Measurements from ENCODE around the gene RPRML.
"Not testable (repeated sequence)": the region's sequence is repeated elsewhere in the genome, so short reads cannot be mapped to it uniquely, and the experiment has no call there.

RPRML gene

DNA sequence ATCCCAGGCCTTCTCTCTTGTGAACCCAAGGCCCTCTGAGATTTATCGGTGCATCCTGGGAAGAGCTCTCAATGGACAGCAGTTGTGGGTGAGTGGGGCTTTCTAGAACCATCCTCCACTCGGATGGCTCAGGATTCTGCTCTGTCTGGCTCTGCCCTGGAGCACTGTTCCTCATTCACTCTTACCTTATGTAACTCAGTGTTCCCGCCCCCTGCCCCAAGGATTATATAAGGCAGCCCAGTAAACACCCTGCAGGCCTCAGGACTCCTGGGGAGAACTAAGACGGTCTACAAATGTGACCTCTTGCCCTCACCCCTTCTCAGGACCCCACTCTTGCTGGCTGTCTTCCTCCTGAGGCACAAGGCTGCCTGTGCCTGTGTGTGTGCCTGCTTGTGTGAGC, 3.8 kb downstream of the RPRML start:
- DNase-seq = no peak

DNA sequence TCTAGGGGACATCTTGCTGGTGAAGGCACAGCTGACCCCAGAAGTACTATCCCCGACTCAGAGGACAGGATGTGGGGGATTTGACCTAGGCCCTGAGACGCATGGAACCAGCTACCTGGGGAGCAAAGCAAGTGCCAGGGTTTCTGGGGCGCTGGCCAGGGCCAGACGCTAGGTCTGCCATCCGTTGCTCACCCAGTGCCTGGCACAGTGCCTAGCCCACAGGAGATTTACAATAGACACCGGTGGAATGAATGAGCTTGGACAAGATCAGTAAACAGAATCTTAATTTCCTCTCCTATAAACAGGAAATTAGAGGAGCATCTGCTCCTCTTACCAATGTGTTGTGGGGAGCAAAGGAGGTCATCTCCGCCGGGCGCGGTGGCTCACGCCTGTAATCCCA, 5.0 kb downstream of the RPRML start:
- no peak for DNase-seq

DNA sequence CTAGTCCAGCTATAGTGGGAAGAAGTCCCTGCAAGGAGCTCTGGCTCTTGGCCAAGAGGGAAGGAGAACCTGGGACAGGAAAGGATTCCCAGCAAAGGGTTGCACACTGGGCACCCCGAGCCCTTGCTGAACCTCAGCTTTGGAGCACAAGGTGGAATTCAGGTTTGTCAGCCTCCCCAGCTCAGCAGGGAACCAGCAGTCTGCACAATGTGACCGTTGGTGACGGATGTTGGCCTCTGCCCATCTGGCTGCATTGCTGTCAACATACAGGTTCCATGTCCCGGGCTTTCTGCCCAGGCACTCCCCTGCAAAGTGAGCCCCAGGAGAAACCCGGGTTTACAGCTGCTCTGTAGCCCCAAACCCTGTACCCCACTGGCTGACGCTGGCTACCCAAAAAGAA, 6.7 kb downstream of the RPRML start:
- no peak for DNase-seq

DNA sequence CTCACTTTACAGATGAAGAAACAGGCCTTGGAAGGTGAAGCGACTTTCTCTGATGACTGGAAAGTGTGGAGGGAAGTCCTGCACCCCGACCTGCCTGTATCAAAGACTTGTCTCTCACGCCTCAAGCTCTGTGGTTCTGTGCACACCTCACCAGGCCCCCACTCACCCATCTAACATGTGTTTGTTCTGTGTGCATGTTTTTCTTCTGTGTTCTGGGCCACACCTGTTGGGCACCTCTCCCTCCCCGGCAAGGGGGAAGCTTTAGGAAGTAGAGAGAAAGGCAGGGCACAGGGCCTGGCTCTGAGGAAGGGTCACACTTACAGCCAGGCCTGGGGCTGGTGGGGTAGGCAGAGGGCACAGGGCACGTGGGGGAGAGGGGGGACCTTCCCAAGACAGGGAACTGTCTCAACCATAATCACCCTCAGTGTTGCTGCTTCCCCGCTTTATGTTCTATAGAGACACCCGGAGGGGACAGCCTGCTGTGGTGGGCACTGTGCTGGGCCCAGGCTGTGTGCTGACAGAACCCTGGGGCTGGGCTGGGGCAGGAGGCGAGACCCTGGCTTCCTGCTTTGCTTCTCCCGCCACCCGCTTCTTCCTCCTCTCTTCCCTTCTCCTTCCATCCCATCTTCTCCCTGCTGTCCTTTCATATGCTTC, 7.3 kb downstream of the RPRML start:
- no peak for DNase-seq

DNA sequence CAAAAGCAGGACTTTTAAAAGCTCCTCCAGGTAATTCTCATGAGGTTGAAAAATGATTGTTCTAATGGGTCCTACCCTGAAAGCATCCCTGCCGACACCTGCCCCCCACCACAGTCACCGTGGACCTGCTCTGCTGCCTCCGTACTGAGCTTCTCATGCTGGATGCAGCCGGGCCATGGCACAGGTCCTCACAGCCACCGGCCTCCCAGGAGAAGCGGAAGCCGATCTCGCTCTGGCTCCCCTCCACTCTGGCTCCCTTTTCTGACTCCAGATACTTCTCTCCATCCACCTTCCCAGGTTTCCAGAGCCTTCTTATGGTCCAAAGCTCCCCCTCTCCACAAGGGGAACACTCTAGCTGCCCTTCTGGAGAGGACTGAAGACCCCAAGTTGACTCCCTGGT, 10.2 kb downstream of the RPRML start:
- no peak for DNase-seq

DNA sequence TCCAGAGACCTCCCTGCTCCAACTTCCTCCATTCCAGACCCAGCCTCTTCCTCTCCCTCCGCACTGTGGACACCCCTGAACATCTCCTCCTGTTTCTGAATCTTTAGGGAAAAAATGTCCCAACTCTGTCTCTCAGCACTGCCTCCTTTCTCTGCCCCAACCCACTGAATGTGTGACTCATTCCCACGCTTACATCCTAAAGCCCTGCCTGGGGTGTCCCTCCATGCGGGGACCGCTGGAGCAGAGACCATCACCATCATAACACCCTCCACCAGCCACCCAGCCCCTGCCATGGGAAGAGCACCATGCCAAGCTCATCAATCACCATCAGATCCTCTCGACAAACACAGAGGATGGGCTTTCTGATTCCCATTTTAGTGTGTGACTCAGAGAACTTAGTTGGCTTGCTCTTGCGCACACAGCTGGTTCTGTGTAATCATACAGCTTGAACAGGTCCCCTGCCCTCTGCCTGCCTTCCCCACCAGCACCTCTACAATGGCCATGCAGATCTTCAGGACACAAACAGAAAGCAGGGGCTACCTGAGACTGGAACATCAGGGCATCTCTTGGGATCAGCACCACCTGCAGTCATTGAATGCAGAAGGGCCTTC, 10.7 kb downstream of the RPRML start:
- DNase-seq = no peak

DNA sequence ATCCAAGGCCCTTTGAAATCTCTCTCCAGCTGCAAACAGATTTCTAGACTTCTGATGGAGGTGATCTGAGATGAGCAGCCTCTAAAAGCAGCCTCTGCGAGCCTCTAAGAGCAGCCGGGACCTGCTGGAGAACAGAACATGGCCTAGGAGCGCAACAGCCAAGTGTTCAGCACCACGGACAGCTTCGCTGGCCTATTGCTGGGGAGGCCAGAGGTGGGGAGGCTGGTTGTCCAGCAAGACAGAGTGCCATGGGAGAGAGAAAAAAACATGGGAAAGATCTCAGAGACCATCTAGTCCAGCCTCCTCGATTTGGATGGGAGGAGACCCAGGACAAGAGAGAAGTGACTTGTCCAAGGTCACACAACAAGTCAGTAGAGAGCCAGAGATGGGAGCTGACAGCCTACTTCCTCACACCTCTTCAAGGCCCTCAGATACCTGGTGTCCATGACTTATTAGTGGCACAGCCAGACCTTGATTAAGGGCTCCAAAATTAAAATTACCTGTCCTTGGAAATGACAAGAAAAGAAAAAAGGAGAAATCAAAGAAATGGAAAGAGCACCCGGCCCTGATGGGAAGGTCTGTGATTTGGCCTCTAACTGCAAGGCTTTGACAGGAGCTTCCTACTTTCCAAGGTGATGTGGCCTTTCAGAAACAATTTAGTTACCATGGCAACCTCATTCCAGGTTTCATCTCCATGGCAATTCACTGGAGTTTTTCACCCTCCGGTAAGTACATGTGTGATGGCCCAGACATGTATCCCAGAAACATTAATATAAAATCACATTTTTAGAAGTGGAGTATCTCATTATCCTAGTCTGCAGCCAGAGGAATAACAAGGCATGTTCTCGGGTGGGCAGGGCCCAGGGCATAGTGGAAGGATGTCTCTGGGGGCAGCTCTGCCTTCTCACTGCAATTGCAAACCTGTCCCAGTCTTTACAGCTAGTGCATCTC, 14.5 kb downstream of the RPRML start:
- no peak for DNase-seq

DNA sequence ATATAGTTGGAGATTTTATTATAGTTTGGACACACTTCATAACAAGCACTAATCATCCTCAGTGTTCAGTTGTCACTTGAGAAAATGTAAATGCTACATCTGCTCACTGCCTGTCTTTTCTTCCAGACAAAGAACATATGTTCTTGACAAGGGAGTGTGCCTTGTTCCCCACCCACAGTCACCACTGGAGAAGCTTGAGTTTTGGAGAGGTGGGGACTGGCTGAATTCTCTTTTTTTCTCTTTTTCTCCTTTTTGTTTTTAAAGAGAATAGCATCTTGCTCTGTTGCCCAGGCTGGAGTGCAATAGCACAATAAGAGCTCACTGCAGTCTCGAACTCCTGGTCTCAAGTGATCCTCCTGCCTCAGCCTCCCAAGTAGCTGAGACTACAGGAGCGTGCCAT, 15.5 kb downstream of the RPRML start:
- no peak for DNase-seq

DNA sequence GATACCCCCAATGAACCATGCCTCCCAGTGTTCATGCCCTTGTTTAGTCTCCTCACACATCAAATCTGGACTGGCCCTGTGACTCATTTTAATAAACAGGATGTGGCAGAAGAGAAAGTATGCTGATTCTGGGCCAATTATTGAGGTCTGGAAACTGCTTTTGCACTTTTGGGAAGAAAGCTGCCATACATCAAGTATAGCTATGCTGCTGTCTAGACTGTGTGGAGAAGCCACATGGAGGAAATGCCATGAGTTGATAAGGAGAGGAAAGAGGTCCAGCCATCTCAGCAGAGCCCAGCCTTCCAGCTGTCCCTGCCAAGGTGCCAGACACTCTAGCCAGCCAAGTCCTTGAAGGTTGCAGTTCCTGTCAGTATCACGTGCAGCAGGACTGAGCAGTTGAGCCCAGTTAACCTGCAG, 16.7 kb downstream of the RPRML start:
- DNase-seq = no peak

DNA sequence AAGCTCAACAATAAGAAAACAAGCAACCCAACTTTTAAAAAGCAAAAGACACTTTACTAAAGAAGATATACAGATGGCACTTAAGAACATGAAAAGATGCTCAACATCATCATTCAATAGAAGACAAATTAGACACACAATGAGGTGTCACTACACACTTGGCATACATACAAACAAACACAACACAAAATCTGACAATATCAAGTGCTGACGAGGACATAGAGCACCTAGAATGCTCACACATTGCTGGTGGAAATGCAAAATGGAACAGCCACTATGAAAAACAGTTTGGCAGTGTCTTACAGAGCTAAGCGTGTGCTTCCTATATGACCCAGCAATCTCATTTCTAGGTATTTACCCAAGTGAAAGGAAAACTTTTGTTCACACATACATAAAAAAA, 18.9 kb downstream of the RPRML start:
- DNase-seq = no peak

DNA sequence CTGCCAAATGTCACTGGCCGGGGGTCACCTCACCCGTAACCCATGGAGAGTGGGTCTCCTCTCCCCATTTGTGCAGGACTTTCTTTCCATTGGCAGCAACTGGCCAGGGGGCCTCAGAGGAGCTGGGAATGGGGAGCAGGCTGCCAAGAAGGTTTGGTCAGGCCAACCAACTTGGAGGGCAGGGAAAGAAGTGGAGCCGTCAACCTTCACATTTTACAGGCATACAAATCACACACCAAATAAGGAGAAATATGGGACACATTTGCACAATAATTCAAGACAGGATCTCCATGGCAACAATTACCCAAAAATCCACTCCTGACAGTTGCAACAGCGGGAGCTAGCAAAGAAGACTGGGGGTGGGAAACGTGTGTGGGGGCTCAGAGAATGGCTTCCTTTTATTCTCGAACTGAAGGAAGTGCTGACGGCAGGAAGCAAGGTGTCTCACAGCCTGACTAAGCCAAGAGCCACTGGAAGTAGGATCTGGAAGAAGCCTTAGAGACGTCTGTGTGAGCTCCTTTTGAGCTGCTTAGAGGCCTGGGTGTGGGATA, 20.9 kb downstream of the RPRML start:
- no peak for DNase-seq

DNA sequence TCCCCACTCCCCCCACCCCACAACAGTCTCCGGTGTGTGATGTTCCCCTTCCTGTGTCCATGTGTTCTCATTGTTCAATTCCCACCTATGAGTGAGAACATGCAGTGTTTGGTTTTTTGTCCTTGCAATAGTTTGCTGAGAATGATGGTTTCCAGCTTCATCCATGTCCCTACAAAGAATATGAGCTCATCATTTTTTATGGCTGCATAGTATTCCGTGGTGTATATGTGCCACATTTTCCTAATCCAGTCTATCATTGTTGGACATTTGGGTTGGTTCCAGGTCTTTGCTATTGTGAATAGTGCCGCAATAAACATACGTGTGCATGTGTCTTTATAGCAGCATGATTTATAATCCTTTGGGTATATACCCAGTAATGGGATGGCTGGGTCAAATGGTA, 25.9 kb downstream of the RPRML start:
- DNase-seq = not testable (repeated sequence)

DNA sequence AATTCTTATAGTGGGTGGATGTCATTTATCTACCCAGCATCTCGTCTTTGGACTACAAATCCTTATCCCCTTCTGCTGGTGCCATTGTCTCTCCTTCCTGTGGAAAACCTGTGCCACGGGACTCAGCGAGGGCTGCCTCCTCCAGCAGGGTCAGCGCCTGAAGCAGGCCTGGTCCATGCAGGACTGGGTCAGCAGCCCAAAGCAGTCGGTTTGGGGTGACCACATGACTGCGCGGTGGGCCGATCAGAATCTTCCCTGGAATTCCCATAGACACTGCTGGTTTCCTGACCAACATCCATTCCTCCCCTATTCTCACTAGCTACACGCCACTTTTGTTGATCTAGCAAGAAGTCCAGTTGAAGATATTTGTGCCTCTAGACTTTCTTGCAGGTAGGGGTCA, 26.9 kb downstream of the RPRML start:
- DNase-seq = no peak

DNA sequence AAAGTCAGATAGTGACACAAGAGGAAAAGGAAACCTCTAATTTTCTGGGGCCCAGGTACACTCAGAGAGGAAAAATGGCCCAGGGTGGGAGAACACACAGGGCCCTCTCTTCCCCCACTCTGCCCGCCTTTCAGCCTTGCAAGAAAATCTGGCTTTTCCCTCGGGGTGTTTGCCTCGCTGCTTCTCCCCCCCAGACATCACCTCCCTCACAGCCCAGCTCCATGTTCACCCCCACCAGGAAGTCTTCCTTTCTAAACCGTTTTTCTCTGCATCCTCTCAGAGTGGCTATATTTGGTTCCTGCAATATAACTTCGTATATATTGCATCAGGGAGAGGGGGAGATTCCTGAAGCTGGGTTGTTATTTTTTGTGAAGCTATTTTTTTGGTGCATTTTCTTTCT, 27.3 kb downstream of the RPRML start:
- no peak for DNase-seq

DNA sequence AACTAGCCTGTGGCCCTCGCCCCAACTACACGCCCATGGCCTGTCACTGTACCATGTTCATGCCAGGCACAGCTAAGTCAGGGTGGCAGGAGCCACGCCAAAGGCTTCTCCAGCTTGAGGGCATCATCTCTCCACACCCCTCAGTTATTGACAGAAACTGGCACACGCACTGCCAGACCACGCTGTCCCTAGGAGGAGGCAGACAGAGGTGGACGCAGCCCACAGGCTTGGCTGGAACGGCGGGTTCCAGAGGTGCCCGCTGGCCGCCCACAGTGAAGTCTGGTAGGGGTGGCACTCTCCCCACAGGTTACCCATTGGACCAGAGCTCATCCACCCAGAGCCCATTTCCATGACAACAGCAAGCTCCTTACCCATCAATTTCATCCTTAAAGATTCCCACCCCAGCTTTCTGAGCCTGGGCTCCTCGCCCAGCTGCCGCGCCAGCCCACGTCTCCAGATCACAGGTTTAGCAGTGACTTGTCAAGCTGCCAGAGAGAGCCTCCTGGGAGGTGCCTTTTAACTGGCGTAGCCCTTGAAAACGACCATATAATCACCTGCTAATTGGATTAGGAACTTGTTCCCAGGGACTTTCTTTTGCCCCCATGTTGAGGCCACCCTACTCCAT, 27.9 kb downstream of the RPRML start:
- no peak for DNase-seq

DNA sequence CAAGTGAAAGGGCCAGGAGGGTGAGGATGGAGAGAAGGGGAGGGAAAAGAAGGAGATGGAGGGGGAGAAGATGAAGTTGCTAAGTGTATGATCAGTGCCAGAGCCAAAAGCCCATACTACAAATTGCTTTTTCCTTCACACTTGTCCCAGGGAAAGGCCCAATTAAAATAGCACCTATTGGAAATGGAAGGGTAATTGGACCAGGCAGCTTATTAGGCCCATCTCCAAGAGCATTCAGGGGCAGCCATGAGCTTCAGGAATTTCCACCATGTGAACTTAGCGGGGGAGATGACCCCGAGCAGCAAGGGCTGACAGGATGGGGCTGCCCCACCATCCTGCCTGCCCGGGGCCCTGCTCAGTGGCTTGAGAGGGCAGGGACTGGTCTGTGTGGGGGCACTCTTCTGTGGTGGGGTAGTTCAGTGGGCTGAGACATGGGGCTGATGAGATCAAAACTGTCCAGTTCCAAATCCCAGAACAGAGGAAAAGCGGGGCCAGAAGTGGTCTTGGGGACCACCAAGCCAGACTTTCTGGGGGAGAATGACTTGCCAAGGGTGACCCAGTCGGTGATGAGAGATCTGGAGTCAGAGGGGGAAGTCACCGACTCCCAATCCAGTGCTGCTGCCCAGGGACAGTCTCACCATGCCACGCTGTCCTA, 28.6 kb downstream of the RPRML start:
- DNase-seq = no peak

DNA sequence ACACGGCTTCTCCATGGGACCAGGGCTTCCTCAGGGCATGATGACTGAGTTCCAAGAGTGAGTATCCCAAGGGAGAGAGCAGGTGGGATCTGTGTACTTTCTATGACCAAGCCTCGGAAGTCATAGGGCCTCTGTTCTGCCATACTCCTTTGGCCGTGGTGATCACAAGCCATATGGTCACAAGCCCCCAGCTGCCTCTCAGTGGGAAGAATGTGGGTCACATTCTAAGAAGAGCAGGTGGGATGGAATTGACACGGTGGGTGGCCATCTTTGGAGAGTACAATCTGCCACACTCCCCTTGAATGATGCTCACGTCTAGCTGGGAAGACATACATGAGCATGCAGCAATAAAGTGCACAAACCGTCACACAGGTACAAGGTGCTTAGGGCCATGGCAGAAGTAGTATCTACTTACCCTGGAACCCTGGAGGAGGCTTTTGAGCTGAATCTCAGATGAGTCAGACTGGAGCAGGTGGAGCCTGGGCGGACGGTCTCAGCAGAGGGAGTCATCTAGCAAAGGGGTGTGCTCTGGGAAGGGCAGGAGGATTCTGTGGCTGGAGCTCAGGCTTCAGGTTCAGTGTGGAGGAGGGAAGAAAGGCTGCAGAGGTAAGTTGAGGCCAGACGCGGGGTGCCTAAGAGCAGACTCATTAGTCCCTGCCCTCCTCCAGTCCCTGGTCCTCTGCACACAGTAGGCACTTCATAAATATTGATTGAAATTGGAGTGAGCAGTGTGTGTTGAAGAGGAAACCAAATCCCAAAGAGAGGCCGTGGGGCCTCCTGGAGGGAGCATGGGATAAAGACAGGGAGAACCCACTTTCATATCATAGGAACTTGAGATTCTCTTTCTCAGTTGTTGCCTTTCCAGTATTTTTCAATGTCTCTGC, 29.5 kb downstream of the RPRML start:
- no peak for DNase-seq

DNA sequence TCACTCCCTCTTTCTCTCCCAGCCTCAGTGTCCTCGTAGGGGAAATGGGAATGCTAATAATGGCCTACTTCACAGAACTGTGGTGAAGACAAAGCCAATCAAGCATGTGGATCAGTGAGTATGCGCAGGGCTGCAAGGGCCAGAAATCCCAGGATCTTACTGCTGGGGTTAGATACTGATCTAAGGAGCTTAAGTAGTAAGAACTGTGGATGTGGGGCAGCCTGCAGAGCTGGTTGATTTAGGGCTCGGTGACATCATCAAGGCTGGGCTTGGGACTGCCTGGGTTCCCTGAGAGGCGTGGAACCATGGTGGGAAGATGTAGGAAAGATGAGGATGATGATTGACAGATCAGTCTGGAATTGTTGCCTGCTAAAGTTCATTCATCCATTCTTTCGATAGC, 30.5 kb downstream of the RPRML start:
- DNase-seq = no peak

DNA sequence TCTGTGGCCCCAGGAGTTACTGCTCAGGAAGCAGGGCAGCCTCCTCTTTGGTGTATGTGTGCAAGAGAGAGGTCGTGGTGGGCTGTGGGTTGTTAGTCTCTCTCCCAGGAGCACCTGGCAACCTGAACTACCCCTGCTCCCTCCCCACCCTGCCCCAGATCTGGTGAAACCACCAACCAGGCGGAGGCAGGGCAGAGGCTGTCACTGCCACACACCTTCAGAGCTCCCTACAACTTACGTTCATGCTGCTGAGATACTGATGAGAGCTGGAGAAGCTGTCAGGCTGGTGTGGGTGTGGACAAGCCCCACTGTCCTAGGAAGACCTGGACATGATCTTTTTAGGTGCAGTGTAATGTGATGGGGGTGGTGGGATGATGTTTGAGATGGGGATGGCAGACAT, 31.8 kb downstream of the RPRML start:
- no peak for DNase-seq

DNA sequence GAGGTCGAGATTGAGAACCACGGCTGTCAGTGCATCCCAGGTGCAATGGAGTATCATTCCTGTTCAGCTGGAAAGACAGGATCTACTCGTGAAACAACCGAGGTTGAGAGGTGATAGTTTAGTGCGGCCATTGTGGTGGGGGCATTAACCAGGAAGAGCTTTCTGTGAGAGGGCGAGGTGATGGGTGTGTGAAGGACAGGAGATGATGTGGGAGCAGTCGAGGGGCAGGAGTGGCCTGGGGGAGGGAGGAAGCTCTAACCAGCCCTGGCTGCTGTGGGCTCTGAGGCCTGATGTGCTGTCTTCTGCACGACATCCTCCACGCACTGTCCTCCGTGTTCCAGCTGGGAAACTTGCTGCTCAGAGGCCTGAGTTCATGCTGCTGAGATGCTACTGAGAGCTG, 34.1 kb downstream of the RPRML start:
- no peak for DNase-seq
